Measurements from ENCODE around the gene SFRP2.

SFRP2 gene

GRCh38 chr4:153794006-153794405, 5.1 kb upstream of the SFRP2 start:
- DNase-seq (ENCODE audit: low spot score) = no peak

- no peak for DNase-seq (ENCODE audit: low spot score)
Observed at GRCh38 chr4:153792618-153793247, 3.9 kb upstream of the SFRP2 start.

GRCh38 chr4:153791746-153792617, 3.1 kb upstream of the SFRP2 start:
- no peak for DNase-seq (ENCODE audit: low spot score)

- DNase-seq (ENCODE audit: low spot score) = no peak
Observed at GRCh38 chr4:153790962-153791551, 2.2 kb upstream of the SFRP2 start.

- DNase-seq (ENCODE audit: low spot score) = no peak
Observed at GRCh38 chr4:153790500-153790865, 1.6 kb upstream of the SFRP2 start.

GRCh38 chr4:153789741-153790499, 1.0 kb upstream of the SFRP2 start:
- no peak for DNase-seq (ENCODE audit: low spot score)

- no peak for DNase-seq (ENCODE audit: low spot score)
Observed at GRCh38 chr4:153788051-153788412, 851 bp downstream of the SFRP2 start.

GRCh38 chr4:153787575-153787974, 1.3 kb downstream of the SFRP2 start:
- no peak for DNase-seq (ENCODE audit: low spot score)

GRCh38 chr4:153787061-153787560, 1.8 kb downstream of the SFRP2 start:
- DNase-seq (ENCODE audit: low spot score) = no peak

GRCh38 chr4:153785910-153786721, 2.8 kb downstream of the SFRP2 start:
- no peak for DNase-seq (ENCODE audit: low spot score)

- no peak for DNase-seq (ENCODE audit: low spot score)
Observed at GRCh38 chr4:153784166-153784699, 4.7 kb downstream of the SFRP2 start.

GRCh38 chr4:153782581-153782980, 6.3 kb downstream of the SFRP2 start:
- DNase-seq (ENCODE audit: low spot score) = no peak

- DNase-seq (ENCODE audit: low spot score) = no peak
Observed at GRCh38 chr4:153781717-153782416, 7.0 kb downstream of the SFRP2 start.

GRCh38 chr4:153781280-153781679, 7.6 kb downstream of the SFRP2 start:
- no peak for DNase-seq (ENCODE audit: low spot score)

- no peak for DNase-seq (ENCODE audit: low spot score)
Observed at GRCh38 chr4:153780876-153781275, 8.0 kb downstream of the SFRP2 start.

GRCh38 chr4:153780221-153780620, 8.7 kb downstream of the SFRP2 start:
- DNase-seq (ENCODE audit: low spot score) = no peak

GRCh38 chr4:153778383-153778782, 10.5 kb downstream of the SFRP2 start:
- DNase-seq (ENCODE audit: low spot score) = no peak

GRCh38 chr4:153777421-153777820, 11.5 kb downstream of the SFRP2 start:
- DNase-seq (ENCODE audit: low spot score) = no peak

- no peak for DNase-seq (ENCODE audit: low spot score)
Observed at GRCh38 chr4:153776601-153777000, 12.3 kb downstream of the SFRP2 start.

- no peak for DNase-seq (ENCODE audit: low spot score)
Observed at GRCh38 chr4:153773236-153773690, 15.6 kb downstream of the SFRP2 start.

Measured in HuH-7.5 (cell line).